ENCODE measurements around the gene HDLBP.

GRCh38 chr2:241355983-241356870 lies 40.8 kb upstream of the HDLBP start, which contains the start of gene FARP2:
- TF ChIP-seq CTCF (conservative IDR thresholded peaks at IDR 0.05; ENCODE audit: low read depth, low read length) (no peak), EZH2 (IDR thresholded peaks at IDR 0.05; ENCODE audit: borderline replicate concordance, low read depth, low read length, poor library complexity, severe bottlenecking) (no peak)
